H1 (cell line): ENCODE measurements around the gene LYVE1. TPM values are rescaled to one million over a fixed set of nuclear protein-coding genes. Genes with fewer than 3 reads are reported as not detected.

ENCODE experiments used
- POLR2A ChIP-seq, 2 experiments: IDR thresholded peaks; 1 replicate in 1 of 2; 2 replicates in 1 of 2; pipeline ENCODE4 v1.6.1; 2011; ENCODE audit warnings: low read depth in 2 of 2, low read length in 2 of 2, mild to moderate bottlenecking in 2 of 2; ENCODE audit errors: control extremely low read depth in 1 of 2
- RFX5 ChIP-seq: IDR thresholded peaks from 2 replicates; pipeline ENCODE4 v1.6.1; 2011; ENCODE audit warnings: low read depth, low read length, improper control_type of control experiment, borderline replicate concordance
- SUZ12 ChIP-seq: fragments of 200-600 bp; sonication (generic); IDR thresholded peaks from 2 replicates; pipeline ENCODE4 v1.6.1; 2012; ENCODE audit warnings: mild to moderate bottlenecking, inconsistent platforms, low read length, moderate library complexity, mixed read lengths
- polyA plus RNA-seq, 7 experiments: library from polyadenylated mRNA; depleted of rRNA in 3 of 7; stranded (reverse) in 5 of 7; unstranded in 2 of 7; fragments of >200 nt in 5 of 7; fragments of 200-250 nt in 2 of 7; gene quantifications; 1 replicate in 5 of 7; 2 replicates in 1 of 7; 4 replicates in 1 of 7; pipeline versions ENCODE4 v1.2.1 to v1.2.3, GENCODE V29; 2011 to 2013; ENCODE audit warnings: missing spikeins in 2 of 7, mixed read lengths in 2 of 7
- total RNA-seq: library from RNA; stranded (reverse); fragmentation: NEBNext Ultra II Directional; extraction: Animal tissue kit (Norgen Biotek cat#: 25700); gene quantifications from 2 replicates; pipeline ENCODE4 v1.2.1, GENCODE V29; 2021
- TF ChIP-seq, protein P1 (sequence below): fragments of 300-600 bp; sonication (generic); IDR thresholded peaks from 2 replicates; pipeline ENCODE4 v1.7.1; 2012; ENCODE audit warnings: low read length, moderate library complexity, mild to moderate bottlenecking, inconsistent platforms; ENCODE audit not compliant: insufficient replicate concordance

Gene LYVE1
- total and polyA plus RNA-seq, 2 of the 8 experiments (the other 6 are each of a cell fraction or from before 2014, with no cell fraction given), result 0.09 TPM; not detected in 1

- TF ChIP-seq, protein P1, sequence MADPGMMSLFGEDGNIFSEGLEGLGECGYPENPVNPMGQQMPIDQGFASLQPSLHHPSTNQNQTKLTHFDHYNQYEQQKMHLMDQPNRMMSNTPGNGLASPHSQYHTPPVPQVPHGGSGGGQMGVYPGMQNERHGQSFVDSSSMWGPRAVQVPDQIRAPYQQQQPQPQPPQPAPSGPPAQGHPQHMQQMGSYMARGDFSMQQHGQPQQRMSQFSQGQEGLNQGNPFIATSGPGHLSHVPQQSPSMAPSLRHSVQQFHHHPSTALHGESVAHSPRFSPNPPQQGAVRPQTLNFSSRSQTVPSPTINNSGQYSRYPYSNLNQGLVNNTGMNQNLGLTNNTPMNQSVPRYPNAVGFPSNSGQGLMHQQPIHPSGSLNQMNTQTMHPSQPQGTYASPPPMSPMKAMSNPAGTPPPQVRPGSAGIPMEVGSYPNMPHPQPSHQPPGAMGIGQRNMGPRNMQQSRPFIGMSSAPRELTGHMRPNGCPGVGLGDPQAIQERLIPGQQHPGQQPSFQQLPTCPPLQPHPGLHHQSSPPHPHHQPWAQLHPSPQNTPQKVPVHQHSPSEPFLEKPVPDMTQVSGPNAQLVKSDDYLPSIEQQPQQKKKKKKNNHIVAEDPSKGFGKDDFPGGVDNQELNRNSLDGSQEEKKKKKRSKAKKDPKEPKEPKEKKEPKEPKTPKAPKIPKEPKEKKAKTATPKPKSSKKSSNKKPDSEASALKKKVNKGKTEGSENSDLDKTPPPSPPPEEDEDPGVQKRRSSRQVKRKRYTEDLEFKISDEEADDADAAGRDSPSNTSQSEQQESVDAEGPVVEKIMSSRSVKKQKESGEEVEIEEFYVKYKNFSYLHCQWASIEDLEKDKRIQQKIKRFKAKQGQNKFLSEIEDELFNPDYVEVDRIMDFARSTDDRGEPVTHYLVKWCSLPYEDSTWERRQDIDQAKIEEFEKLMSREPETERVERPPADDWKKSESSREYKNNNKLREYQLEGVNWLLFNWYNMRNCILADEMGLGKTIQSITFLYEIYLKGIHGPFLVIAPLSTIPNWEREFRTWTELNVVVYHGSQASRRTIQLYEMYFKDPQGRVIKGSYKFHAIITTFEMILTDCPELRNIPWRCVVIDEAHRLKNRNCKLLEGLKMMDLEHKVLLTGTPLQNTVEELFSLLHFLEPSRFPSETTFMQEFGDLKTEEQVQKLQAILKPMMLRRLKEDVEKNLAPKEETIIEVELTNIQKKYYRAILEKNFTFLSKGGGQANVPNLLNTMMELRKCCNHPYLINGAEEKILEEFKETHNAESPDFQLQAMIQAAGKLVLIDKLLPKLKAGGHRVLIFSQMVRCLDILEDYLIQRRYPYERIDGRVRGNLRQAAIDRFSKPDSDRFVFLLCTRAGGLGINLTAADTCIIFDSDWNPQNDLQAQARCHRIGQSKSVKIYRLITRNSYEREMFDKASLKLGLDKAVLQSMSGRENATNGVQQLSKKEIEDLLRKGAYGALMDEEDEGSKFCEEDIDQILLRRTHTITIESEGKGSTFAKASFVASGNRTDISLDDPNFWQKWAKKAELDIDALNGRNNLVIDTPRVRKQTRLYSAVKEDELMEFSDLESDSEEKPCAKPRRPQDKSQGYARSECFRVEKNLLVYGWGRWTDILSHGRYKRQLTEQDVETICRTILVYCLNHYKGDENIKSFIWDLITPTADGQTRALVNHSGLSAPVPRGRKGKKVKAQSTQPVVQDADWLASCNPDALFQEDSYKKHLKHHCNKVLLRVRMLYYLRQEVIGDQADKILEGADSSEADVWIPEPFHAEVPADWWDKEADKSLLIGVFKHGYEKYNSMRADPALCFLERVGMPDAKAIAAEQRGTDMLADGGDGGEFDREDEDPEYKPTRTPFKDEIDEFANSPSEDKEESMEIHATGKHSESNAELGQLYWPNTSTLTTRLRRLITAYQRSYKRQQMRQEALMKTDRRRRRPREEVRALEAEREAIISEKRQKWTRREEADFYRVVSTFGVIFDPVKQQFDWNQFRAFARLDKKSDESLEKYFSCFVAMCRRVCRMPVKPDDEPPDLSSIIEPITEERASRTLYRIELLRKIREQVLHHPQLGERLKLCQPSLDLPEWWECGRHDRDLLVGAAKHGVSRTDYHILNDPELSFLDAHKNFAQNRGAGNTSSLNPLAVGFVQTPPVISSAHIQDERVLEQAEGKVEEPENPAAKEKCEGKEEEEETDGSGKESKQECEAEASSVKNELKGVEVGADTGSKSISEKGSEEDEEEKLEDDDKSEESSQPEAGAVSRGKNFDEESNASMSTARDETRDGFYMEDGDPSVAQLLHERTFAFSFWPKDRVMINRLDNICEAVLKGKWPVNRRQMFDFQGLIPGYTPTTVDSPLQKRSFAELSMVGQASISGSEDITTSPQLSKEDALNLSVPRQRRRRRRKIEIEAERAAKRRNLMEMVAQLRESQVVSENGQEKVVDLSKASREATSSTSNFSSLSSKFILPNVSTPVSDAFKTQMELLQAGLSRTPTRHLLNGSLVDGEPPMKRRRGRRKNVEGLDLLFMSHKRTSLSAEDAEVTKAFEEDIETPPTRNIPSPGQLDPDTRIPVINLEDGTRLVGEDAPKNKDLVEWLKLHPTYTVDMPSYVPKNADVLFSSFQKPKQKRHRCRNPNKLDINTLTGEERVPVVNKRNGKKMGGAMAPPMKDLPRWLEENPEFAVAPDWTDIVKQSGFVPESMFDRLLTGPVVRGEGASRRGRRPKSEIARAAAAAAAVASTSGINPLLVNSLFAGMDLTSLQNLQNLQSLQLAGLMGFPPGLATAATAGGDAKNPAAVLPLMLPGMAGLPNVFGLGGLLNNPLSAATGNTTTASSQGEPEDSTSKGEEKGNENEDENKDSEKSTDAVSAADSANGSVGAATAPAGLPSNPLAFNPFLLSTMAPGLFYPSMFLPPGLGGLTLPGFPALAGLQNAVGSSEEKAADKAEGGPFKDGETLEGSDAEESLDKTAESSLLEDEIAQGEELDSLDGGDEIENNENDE, result no peak
- TF ChIP-seq SUZ12 (no peak), POLR2A (IDR thresholded peaks at IDR 0.05; ENCODE audit: control extremely low read depth in 1 of 2, low read depth in 2 of 2, low read length in 2 of 2) (no peak), RFX5 (no peak)
Observed at GRCh38 chr11:10594407-10594806, 25.9 kb upstream of the LYVE1 start (continued).
